ENCODE results near the gene MRPL12.

Gene MRPL12

GRCh38 chr17:81710514-81711308 lies 7.5 kb downstream of the MRPL12 start (continued):
- TF ChIP-seq ZBTB11 (tag by site-specific recombination; conservative IDR thresholded peaks at IDR 0.05; ENCODE audit: low read depth), result 0 out of 2 replicates have a peak, but pooled peaks have one; percentile 17
- TF ChIP-seq ZBTB6 (tag by site-specific recombination; IDR thresholded peaks at IDR 0.05), result no peak
- no peak for TF ChIP-seq ZSCAN5A (tag by site-specific recombination; IDR thresholded peaks at IDR 0.05)
- no peak for TF ChIP-seq ZNF302 (tag by site-specific recombination; IDR thresholded peaks at IDR 0.05; ENCODE audit: low read depth)
- no peak for TF ChIP-seq PRDM4 (tag by site-specific recombination; IDR thresholded peaks at IDR 0.05)
- TF ChIP-seq GLIS1 (tag by site-specific recombination; IDR thresholded peaks at IDR 0.05), result 0 out of 2 replicates have a peak, but pooled peaks have one; percentile 14
- no peak for TF ChIP-seq ZSCAN4 (tag by site-specific recombination; IDR thresholded peaks at IDR 0.05)

GRCh38 chr17:81711814-81712467 lies 8.8 kb downstream of the MRPL12 start, which contains the start of gene SLC25A10:
SLC25A10 (plus strand) TSS chr17:81712284; CDS start chr17:81712427, 143 bp downstream.
- H3K4me3 ChIP-seq (ENCODE audit: low read depth, low read length), result peak within 1 kb of the TSS; percentile 73
- H3K27ac ChIP-seq (ENCODE audit: extremely low read depth, low read depth, low read length), result peak within 1 kb of the TSS; percentile 87
- H3K9me3 ChIP-seq (ENCODE audit: control insufficient read depth, insufficient read depth, low read depth, low read length), result no peaks in the 10 kb centered on the region
- H3K36me3 ChIP-seq (ENCODE audit: control insufficient read depth in 2 of 2, insufficient read depth in 1 of 2, low read length in 2 of 2), result peaks cover 0 to 57% of the 10 kb centered on the region in 2 experiments; a peak in 1 of 3 replicates
- CTCF ChIA-PET, result interaction anchor here (1.0 to 2.6 kb wide), 3 partner anchors 20 to 37 kb away, joined by 3 to 13 read pairs (median 4); no protein-coding TSS in a partner anchor
- H3K4me1 ChIP-seq (ENCODE audit: control insufficient read depth, insufficient read depth, low read length), result peaks cover 9% of the 10 kb centered on the region; the same call in 1 of the 2 replicates
- POLR2A ChIA-PET, result interaction anchor here (0.5 to 6.4 kb wide), 13 partner anchors 10 to 317 kb away, joined by 3 to 55 read pairs (median 4); partner anchors contain the start of genes ARL16, BAHCC1, CENPX and HGS
- TF ChIP-seq ZNF561 (tag by site-specific recombination; IDR thresholded peaks at IDR 0.05; ENCODE audit: borderline replicate concordance) (0 out of 2 replicates have a peak, but pooled peaks have one; percentile 64), ZNF548 (tag by site-specific recombination; IDR thresholded peaks at IDR 0.05) (no peak), ZNF449 (tag by site-specific recombination; IDR thresholded peaks at IDR 0.05) (peak; percentile 32; the same call in 1 of the 2 replicates), PATZ1 (tag by site-specific recombination; IDR thresholded peaks at IDR 0.05) (peak; percentile 94), RBAK (tag by site-specific recombination; IDR thresholded peaks at IDR 0.05) (no peak), ZBTB26 (tag by site-specific recombination; optimal IDR thresholded peaks at IDR 0.05) (peak; percentile 62), ZNF660 (tag by site-specific recombination; IDR thresholded peaks at IDR 0.05) (peak; percentile 71; the same call in 1 of the 2 replicates), GLIS1 (tag by site-specific recombination; IDR thresholded peaks at IDR 0.05) (peak; percentile 94), ZSCAN5A (tag by site-specific recombination; IDR thresholded peaks at IDR 0.05) (no peak), ZNF830 (tag by site-specific recombination; IDR thresholded peaks at IDR 0.05; ENCODE audit: low read depth) (no peak)

Measured in HEK293 (cell line).